Smooth muscle cell (in vitro differentiated cells): ENCODE measurements around the gene DGKQ. TPM values are rescaled to one million over a fixed set of nuclear protein-coding genes. Genes with fewer than 3 reads are reported as not detected.

Source experiments
- DNase-seq: peaks from one replicate; lab custom pipeline; 2025; ENCODE audit not compliant: unreplicated experiment; lab: John Stamatoyannopoulos, UW
- H2AFZ ChIP-seq: fragments of 200-600 bp; sonication (generic); 2 replicates; pipeline ENCODE4 v1.6.0; 2016; ENCODE audit warnings: antibody characterized with exemption, low read depth, mild to moderate bottlenecking
- H3F3A ChIP-seq: fragments of 200-600 bp; sonication (generic); 2 replicates; pipeline ENCODE4 v1.6.0; 2017; ENCODE audit warnings: antibody characterized with exemption, low read depth
- H3K27ac ChIP-seq: fragments of 200-600 bp; sonication (generic); 2 replicates; pipeline ENCODE4 v1.5.1; 2016; ENCODE audit warnings: low read depth, mild to moderate bottlenecking
- H3K27me3 ChIP-seq: fragments of 200-600 bp; sonication (generic); 2 replicates; pipeline ENCODE4 v1.6.1; 2016; ENCODE audit warnings: low read depth, mild to moderate bottlenecking
- H3K36me3 ChIP-seq: fragments of 200-600 bp; sonication (generic); 2 replicates; pipeline ENCODE4 v1.5.1; 2016; ENCODE audit warnings: low read depth
- H3K4me1 ChIP-seq: fragments of 200-600 bp; sonication (generic); 2 replicates; pipeline ENCODE4 v1.5.1; 2016; ENCODE audit warnings: low read depth
- H3K4me2 ChIP-seq: fragments of 200-600 bp; sonication (generic); 2 replicates; pipeline ENCODE4 v1.6.0; 2016; ENCODE audit warnings: mild to moderate bottlenecking
- H3K4me3 ChIP-seq: fragments of 200-600 bp; sonication (generic); 2 replicates; pipeline ENCODE4 v1.5.1; 2016; ENCODE audit warnings: mild to moderate bottlenecking
- H3K79me2 ChIP-seq: fragments of 200-600 bp; sonication (generic); 2 replicates; pipeline ENCODE4 v1.6.0; 2016; ENCODE audit warnings: low read depth, mild to moderate bottlenecking
- H3K9ac ChIP-seq: fragments of 200-600 bp; sonication (generic); 2 replicates; pipeline ENCODE4 v1.6.0; 2016; ENCODE audit warnings: low read depth
- H3K9me3 ChIP-seq: fragments of 200-600 bp; sonication (generic); replicated peaks from 2 replicates; pipeline ENCODE4 v1.5.1; 2016; ENCODE audit warnings: low read depth
- H4K20me1 ChIP-seq: fragments of 200-600 bp; sonication (generic); 2 replicates; pipeline ENCODE4 v1.6.0; 2016; ENCODE audit warnings: low read depth
- WGBS: methylation state at CpG from one replicate; pipeline ENCODE4 v1.1.7; 2016; ENCODE audit warnings: low lambda C conversion rate; 5-methylcytosine and 5-hydroxymethylcytosine counted together
- polyA plus RNA-seq: library from polyadenylated mRNA; unstranded; fragments of >200 nt; fragmentation: Nextera tagmentation; extraction: Ambion mirVana; gene quantifications from 2 replicates; pipeline ENCODE4 v1.2.1, GENCODE V29; 2016
- total RNA-seq: library from RNA; depleted of rRNA; stranded (reverse); fragments of >200 nt; gene quantifications from 2 replicates; pipeline ENCODE4 v1.2.3, GENCODE V29; 2014
- TF ChIP-seq, protein P1 (sequence below): fragments of 200-600 bp; sonication (generic); IDR thresholded peaks from 2 replicates; pipeline ENCODE4 v1.5.1; 2017; ENCODE audit warnings: borderline replicate concordance, mild to moderate bottlenecking, antibody characterized with exemption; ENCODE audit not compliant: insufficient read depth, poor library complexity, severe bottlenecking

The DGKQ gene
- total and polyA plus RNA-seq, 2 experiments from 2014 or later = 4.2 to 16.2 TPM

DNA sequence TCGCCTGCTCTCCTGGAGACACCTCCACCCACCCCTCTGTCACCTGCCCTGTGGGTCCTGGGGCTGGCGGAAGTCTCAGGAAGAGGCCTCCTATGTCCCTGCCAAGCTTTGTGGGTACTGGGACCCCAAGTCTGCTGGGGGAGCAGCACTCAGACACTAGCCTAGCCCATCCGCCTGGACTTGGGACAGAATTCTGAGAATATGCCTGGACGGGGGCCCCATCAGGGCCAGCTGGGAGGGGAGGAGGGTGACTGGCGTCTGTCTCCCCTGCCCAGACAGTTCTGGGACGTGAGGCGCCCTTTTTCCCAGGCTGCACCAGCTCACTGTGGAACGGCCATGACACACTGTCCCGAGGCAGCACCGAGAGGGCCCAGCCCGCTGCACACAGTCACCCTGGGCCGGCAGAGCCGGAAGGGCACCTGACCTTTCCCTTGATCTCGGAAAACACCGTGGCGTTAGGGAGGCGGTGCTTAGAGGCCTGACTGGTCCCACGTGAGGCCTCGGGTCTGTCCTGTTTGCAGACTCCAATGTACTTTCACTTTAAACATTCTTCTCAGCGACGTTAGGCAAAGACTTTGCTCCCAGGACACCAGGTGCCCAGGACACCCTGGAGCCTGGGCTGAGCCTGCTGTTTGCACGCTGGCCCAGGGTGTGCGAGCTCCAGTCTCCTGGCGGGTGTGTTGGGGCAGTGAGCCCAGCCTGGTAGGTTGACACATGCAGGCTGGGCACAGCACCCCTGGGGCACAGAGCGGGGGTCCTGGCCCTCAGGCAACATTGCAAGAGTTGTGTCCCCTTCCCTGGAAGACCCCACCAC, 19.1 kb upstream of the DGKQ start:
- Histone ChIP-seq H3K4me2 (no peak overlapping the region), H3K27ac (no peak overlapping the region), H2AFZ (no peak overlapping the region), H3K4me3 (no peak overlapping the region), H3K9ac (no peak overlapping the region), H3K27me3 (peaks cover 23% of the 10 kb centered on the region), H4K20me1 (peaks cover 20% of the 10 kb centered on the region), H3K9me3 (no peaks in the 10 kb centered on the region), H3F3A (no peaks in the 10 kb centered on the region), H3K79me2 (no peaks in the 10 kb centered on the region), H3K4me1 (no peaks in the 10 kb centered on the region), H3K36me3 (no peaks in the 10 kb centered on the region)
- no peak for DNase-seq
- 83% methylated on average over 25 of the region's 25 CpGs for WGBS
- TF ChIP-seq, protein P1, sequence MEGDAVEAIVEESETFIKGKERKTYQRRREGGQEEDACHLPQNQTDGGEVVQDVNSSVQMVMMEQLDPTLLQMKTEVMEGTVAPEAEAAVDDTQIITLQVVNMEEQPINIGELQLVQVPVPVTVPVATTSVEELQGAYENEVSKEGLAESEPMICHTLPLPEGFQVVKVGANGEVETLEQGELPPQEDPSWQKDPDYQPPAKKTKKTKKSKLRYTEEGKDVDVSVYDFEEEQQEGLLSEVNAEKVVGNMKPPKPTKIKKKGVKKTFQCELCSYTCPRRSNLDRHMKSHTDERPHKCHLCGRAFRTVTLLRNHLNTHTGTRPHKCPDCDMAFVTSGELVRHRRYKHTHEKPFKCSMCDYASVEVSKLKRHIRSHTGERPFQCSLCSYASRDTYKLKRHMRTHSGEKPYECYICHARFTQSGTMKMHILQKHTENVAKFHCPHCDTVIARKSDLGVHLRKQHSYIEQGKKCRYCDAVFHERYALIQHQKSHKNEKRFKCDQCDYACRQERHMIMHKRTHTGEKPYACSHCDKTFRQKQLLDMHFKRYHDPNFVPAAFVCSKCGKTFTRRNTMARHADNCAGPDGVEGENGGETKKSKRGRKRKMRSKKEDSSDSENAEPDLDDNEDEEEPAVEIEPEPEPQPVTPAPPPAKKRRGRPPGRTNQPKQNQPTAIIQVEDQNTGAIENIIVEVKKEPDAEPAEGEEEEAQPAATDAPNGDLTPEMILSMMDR = no peak

DNA sequence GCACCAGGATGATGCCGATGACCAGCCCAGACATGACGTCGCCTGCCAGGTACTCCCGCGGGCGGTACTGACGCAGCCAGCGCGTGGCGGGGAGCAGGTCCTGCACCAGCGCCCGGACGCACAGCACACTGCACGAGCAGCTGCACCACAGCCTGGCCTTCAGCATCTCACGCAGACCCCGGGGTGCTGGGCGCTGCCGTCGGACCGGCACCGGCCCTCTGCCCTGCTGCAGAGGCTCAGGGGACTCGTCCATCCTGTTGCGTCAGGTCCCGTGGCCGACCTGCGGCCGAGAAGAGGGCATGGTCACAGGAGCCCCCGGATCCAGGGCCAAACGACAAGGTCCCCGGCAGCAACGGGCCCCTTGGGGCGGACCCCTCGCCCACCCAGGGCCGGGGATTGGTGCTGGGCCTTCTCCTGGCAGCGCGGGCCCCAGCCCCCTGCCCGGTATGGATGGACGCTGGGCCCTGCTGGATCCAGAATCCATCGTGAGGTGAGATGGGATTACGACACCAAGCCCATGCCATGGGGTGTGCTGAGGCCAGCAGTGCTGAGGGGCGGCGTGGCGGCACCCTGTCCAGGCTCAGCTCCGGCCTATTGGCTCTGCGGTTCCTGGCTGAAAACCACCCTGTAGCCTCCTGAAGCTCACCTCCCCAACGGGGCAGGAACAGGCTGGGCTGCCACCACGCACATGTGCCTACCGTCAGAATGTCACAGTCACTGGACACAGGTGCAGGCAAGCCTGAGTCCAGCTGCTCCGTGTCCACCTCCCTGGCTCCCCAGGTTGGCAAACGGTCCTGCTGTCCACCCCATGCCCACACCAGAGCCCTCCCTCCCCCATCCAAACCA, 18.3 kb upstream of the DGKQ start:
- WGBS = 95% methylated on average over 50 of the region's 50 CpGs

DNA sequence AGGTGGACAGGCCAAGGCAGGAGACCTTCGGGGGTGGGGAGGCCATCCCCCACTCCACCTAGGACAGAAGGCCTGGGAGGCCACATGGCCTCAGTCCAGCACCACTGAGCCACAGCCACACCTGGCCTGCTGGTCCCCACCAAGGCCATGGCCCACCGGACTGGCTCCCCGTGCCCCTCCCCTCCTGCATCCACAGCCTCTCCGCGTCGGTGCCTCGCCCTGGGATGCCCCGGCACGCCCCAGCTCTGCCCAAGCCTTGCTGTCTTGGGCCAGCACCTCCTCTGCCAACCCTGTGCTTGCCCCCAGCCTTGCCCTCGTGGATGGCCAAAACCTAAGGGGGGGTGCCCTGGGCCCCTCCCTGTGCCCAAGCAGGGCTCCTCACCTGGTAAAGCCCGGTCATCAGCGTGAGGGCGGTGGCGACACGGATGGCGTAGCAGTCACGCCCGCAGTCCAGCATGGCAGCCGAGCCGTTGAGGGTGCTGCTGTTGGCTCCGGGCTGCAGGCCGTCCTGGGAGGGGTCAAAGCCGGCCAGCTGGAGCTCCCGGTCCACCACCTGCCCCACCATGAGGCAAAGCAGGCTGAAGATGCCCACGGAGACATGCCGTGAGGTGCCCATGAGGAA, 17.5 kb upstream of the DGKQ start:
- Histone ChIP-seq H3K4me2 (no peak overlapping the region), H3K9ac (no peak overlapping the region), H3K79me2 (no peaks in the 10 kb centered on the region), H3F3A (no peaks in the 10 kb centered on the region), H3K27ac (no peak overlapping the region), H3K36me3 (no peaks in the 10 kb centered on the region), H3K27me3 (peaks cover 7% of the 10 kb centered on the region), H2AFZ (no peak overlapping the region), H4K20me1 (peaks cover 7% of the 10 kb centered on the region), H3K4me3 (no peak overlapping the region), H3K4me1 (peaks cover 6% of the 10 kb centered on the region), H3K9me3 (no peaks in the 10 kb centered on the region)
- no peak for DNase-seq
- 95% methylated on average over 25 of the region's 26 CpGs for WGBS
- TF ChIP-seq, protein P1 = no peak

More for the DNA sequence above, 18.3 kb upstream of the DGKQ start:
- Histone ChIP-seq H4K20me1 (peaks cover 15% of the 10 kb centered on the region), H3F3A (no peaks in the 10 kb centered on the region), H3K36me3 (no peaks in the 10 kb centered on the region), H3K4me3 (no peak overlapping the region), H2AFZ (no peak overlapping the region), H3K79me2 (no peaks in the 10 kb centered on the region), H3K4me1 (no peaks in the 10 kb centered on the region), H3K27me3 (peaks cover 15% of the 10 kb centered on the region), H3K27ac (no peak overlapping the region), H3K4me2 (no peak overlapping the region), H3K9ac (no peak overlapping the region), H3K9me3 (no peaks in the 10 kb centered on the region)
- no peak for DNase-seq
- TF ChIP-seq, protein P1 = no peak
